ENCODE data around the gene COLGALT1.
"Not testable (repeated sequence)": the region's sequence is repeated elsewhere in the genome, so short reads cannot be mapped to it uniquely, and the experiment has no call there.

The COLGALT1 gene

GRCh38 chr19:17555480-17555928 lies at the start of gene COLGALT1:
TSS of gene COLGALT1 (plus strand) at chr19:17555649. CDS start at chr19:17555714, 65 bp downstream.
- peak; percentile 96 to 98 for DNase-seq (ENCODE audit: low read depth in 1 of 2, low spot score in 1 of 2)

GRCh38 chr19:17506745-17507144 lies 48.7 kb upstream of the COLGALT1 start:
- DNase-seq (ENCODE audit: low read depth in 1 of 2, low spot score in 1 of 2), result no peak

GRCh38 chr19:17508558-17508933 lies 46.9 kb upstream of the COLGALT1 start:
- DNase-seq (ENCODE audit: low read depth in 1 of 2, low spot score in 1 of 2), result not testable (repeated sequence)

GRCh38 chr19:17510220-17510993 lies 45.0 kb upstream of the COLGALT1 start:
- DNase-seq (ENCODE audit: low read depth in 1 of 2, low spot score in 1 of 2), result no peak

- DNase-seq (ENCODE audit: low read depth in 1 of 2, low spot score in 1 of 2), result peak; percentile 58 to 74
Measured at GRCh38 chr19:17511724-17512573, 43.5 kb upstream of the COLGALT1 start.

GRCh38 chr19:17512574-17512939 lies 42.9 kb upstream of the COLGALT1 start:
- no peak for DNase-seq (ENCODE audit: low read depth in 1 of 2, low spot score in 1 of 2)

- no peak for DNase-seq (ENCODE audit: low read depth in 1 of 2, low spot score in 1 of 2)
Measured at GRCh38 chr19:17515408-17516149, 39.9 kb upstream of the COLGALT1 start.

- DNase-seq (ENCODE audit: low read depth in 1 of 2, low spot score in 1 of 2), result no peak
Measured at GRCh38 chr19:17517898-17518297, 37.6 kb upstream of the COLGALT1 start.

- DNase-seq (ENCODE audit: low read depth in 1 of 2, low spot score in 1 of 2), result not testable (repeated sequence)
Measured at GRCh38 chr19:17518654-17519053, 36.8 kb upstream of the COLGALT1 start.

GRCh38 chr19:17519967-17520366 lies 35.5 kb upstream of the COLGALT1 start:
- no peak for DNase-seq (ENCODE audit: low read depth in 1 of 2, low spot score in 1 of 2)

- DNase-seq (ENCODE audit: low read depth in 1 of 2, low spot score in 1 of 2), result no peak
Measured at GRCh38 chr19:17520865-17521264, 34.6 kb upstream of the COLGALT1 start.

- no peak for DNase-seq (ENCODE audit: low read depth in 1 of 2, low spot score in 1 of 2)
Measured at GRCh38 chr19:17522988-17523872, 32.2 kb upstream of the COLGALT1 start.

- no peak for DNase-seq (ENCODE audit: low read depth in 1 of 2, low spot score in 1 of 2)
Measured at GRCh38 chr19:17524651-17525050, 30.8 kb upstream of the COLGALT1 start.

GRCh38 chr19:17525141-17525540 lies 30.3 kb upstream of the COLGALT1 start:
- no peak for DNase-seq (ENCODE audit: low read depth in 1 of 2, low spot score in 1 of 2)

- DNase-seq (ENCODE audit: low read depth in 1 of 2, low spot score in 1 of 2), result no peak
Measured at GRCh38 chr19:17526922-17527321, 28.5 kb upstream of the COLGALT1 start.

GRCh38 chr19:17527326-17527725 lies 28.1 kb upstream of the COLGALT1 start:
- no peak for DNase-seq (ENCODE audit: low read depth in 1 of 2, low spot score in 1 of 2)

- no peak for DNase-seq (ENCODE audit: low read depth in 1 of 2, low spot score in 1 of 2)
Measured at GRCh38 chr19:17528610-17529009, 26.8 kb upstream of the COLGALT1 start.

GRCh38 chr19:17529239-17530158 lies 25.9 kb upstream of the COLGALT1 start:
- DNase-seq (ENCODE audit: low read depth in 1 of 2, low spot score in 1 of 2), result no peak

- DNase-seq (ENCODE audit: low read depth in 1 of 2, low spot score in 1 of 2), result no peak
Measured at GRCh38 chr19:17530586-17530985, 24.9 kb upstream of the COLGALT1 start.
